Mesendoderm (in vitro differentiated cells): ENCODE measurements around the gene TMC6.

Source experiments
- DNase-seq: peaks from one replicate; pipeline ENCODE4 v3.0.0; 2013
- H2AK5ac ChIP-seq: 2 replicates; pipeline ENCODE4 v1.6.1; 2013; ENCODE audit warnings: low read length, inconsistent platforms
- H2BK120ac ChIP-seq: 2 replicates; pipeline ENCODE4 v1.6.1; 2013; ENCODE audit warnings: low read depth, mild to moderate bottlenecking, low read length, moderate library complexity, mixed read lengths
- H2BK15ac ChIP-seq: replicated peaks from 2 replicates; pipeline ENCODE4 v1.6.1; 2013; ENCODE audit warnings: low read depth, mild to moderate bottlenecking, moderate library complexity
- H2BK5ac ChIP-seq: 2 replicates; pipeline ENCODE4 v1.6.1; 2013; ENCODE audit warnings: low read length, inconsistent platforms
- H3K18ac ChIP-seq: 2 replicates; pipeline ENCODE4 v1.6.1; 2013; ENCODE audit warnings: mild to moderate bottlenecking, low read length, mixed read lengths
- H3K23ac ChIP-seq: one replicate; pipeline ENCODE4 v1.6.1; 2013; ENCODE audit warnings: low read length
- H3K27ac ChIP-seq: 2 replicates; pipeline ENCODE4 v1.5.1; 2013; ENCODE audit warnings: low read depth, mild to moderate bottlenecking, inconsistent platforms, low read length, moderate library complexity
- H3K27me3 ChIP-seq: 2 replicates; pipeline ENCODE4 v1.6.1; 2013; ENCODE audit warnings: low read length, control low read depth, mild to moderate bottlenecking, inconsistent platforms; ENCODE audit not compliant: insufficient read depth, poor library complexity
- H3K36me3 ChIP-seq: 2 replicates; pipeline ENCODE4 v1.6.1; 2013; ENCODE audit warnings: low read length, inconsistent platforms; ENCODE audit not compliant: control insufficient read depth, insufficient read depth
- H3K4ac ChIP-seq: one replicate; pipeline ENCODE4 v1.6.1; 2013; ENCODE audit warnings: low read depth, mild to moderate bottlenecking, low read length, moderate library complexity
- H3K4me1 ChIP-seq: 2 replicates; pipeline ENCODE4 v1.6.1; 2013; ENCODE audit warnings: low read depth, low read length, inconsistent platforms; ENCODE audit not compliant: control insufficient read depth
- H3K4me2 ChIP-seq: 2 replicates; pipeline ENCODE4 v1.6.1; 2013; ENCODE audit warnings: low read length
- H3K4me3 ChIP-seq: 2 replicates; pipeline ENCODE4 v1.5.1; 2013; ENCODE audit warnings: mild to moderate bottlenecking, low read length
- H3K56ac ChIP-seq: one replicate; pipeline ENCODE4 v1.6.1; 2013; ENCODE audit warnings: low read length
- H3K79me1 ChIP-seq: 2 replicates; pipeline ENCODE4 v1.6.1; 2013; ENCODE audit warnings: low read length, inconsistent platforms
- H3K79me2 ChIP-seq: 2 replicates; pipeline ENCODE4 v1.6.1; 2013; ENCODE audit warnings: mild to moderate bottlenecking, low read length; ENCODE audit not compliant: control insufficient read depth, insufficient read depth
- H3K9ac ChIP-seq: 2 replicates; pipeline ENCODE4 v1.6.1; 2013; ENCODE audit warnings: low read length, inconsistent platforms
- H4K5ac ChIP-seq: one replicate; pipeline ENCODE4 v1.6.1; 2013; ENCODE audit warnings: low read length
- H4K8ac ChIP-seq: one replicate; pipeline ENCODE4 v1.6.1; 2013; ENCODE audit warnings: low read depth, mild to moderate bottlenecking, control low read depth, low read length, moderate library complexity
- WGBS: extraction: QIAGEN DNeasy Blood & Tissue Kit; methylation state at CpG from one replicate; pipeline ENCODE4 v1.1.7; 2013; ENCODE audit warnings: low lambda C conversion rate, missing lambda C conversion rate; ENCODE audit not compliant: insufficient coverage; ENCODE audit errors: extremely low coverage; 5-methylcytosine and 5-hydroxymethylcytosine counted together

Gene TMC6

DNA sequence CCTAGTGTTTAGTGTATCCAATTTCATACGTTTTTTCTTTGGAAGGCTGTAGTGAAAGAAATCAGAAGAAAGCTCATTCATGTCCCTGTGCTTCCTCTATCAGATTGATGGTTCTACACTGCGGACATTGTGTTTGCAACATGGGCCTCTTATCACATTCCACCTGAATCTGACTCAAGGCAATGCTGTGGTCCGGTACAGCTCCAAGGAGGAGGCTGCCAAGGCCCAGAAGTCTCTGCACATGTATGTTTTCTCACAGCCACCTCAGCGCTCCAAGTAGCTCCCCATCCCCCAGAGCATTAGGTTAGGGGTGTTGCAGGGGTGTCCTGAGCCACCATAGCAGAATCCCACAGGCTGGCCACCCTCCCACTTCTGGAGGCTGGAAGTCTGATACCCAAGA, 25.2 kb downstream of the TMC6 start:
- H3K9ac ChIP-seq = no peak overlapping the region
- no peak overlapping the region for H2BK120ac ChIP-seq
- H3K4me1 ChIP-seq = no peaks in the 10 kb centered on the region
- no peaks in the 10 kb centered on the region for H3K79me1 ChIP-seq
- H3K79me2 ChIP-seq = no peaks in the 10 kb centered on the region
- WGBS = no CpG with 5 or more reads among the region's 4 CpGs
- no peak overlapping the region for H3K18ac ChIP-seq
- H4K5ac ChIP-seq = no peak overlapping the region
- H2BK15ac ChIP-seq = no peak overlapping the region
- no peak overlapping the region for H3K4me2 ChIP-seq
- H2BK5ac ChIP-seq = no peak overlapping the region
- H3K27me3 ChIP-seq = no peaks in the 10 kb centered on the region
- H3K23ac ChIP-seq = no peak overlapping the region
- H3K4me3 ChIP-seq = no peak overlapping the region
- H3K36me3 ChIP-seq = peaks cover 2% of the 10 kb centered on the region
- no peak overlapping the region for H3K27ac ChIP-seq
- no peak overlapping the region for H3K56ac ChIP-seq
- H2AK5ac ChIP-seq = no peak overlapping the region
- no peak overlapping the region for H4K8ac ChIP-seq
- H3K4ac ChIP-seq = no peak overlapping the region
- DNase-seq = no peak

DNA sequence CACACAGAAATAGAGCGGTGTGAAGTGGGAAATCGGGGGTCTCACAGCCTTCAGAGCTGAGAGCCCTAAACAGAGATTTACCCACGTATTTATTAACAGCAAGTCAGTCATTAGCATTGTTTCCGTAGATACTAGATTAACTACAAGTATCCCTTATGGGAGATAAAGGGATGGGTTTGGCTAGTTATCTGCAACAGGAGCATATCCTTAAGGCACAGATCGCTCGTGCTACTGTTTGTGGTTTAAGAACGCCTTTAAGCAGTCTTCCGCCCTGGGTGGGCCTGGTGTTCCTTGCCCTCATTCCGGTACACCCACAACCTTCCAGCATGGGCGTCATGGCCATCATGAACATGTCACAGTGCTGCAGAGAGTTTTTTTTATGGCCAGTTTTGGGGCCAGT, 27.0 kb downstream of the TMC6 start:
- no peak overlapping the region for H2BK5ac ChIP-seq
- no peak overlapping the region for H3K4me2 ChIP-seq
- no peaks in the 10 kb centered on the region for H3K79me1 ChIP-seq
- no peak overlapping the region for H4K5ac ChIP-seq
- H3K56ac ChIP-seq = no peak overlapping the region
- no peak overlapping the region for H3K9ac ChIP-seq
- peaks cover 6% of the 10 kb centered on the region for H3K36me3 ChIP-seq
- H3K79me2 ChIP-seq = no peaks in the 10 kb centered on the region
- H3K18ac ChIP-seq = no peak overlapping the region
- WGBS = no CpG with 5 or more reads among the region's 10 CpGs
- H4K8ac ChIP-seq = no peak overlapping the region
- H3K4me3 ChIP-seq = no peak overlapping the region
- H3K23ac ChIP-seq = no peak overlapping the region
- H3K4me1 ChIP-seq = no peaks in the 10 kb centered on the region
- peak; percentile 25 for DNase-seq
- no peaks in the 10 kb centered on the region for H3K27me3 ChIP-seq
- H3K27ac ChIP-seq = no peak overlapping the region
- H2AK5ac ChIP-seq = no peak overlapping the region
- no peak overlapping the region for H2BK120ac ChIP-seq
- no peak overlapping the region for H2BK15ac ChIP-seq
- H3K4ac ChIP-seq = no peak overlapping the region

- peaks cover 6% of the 10 kb centered on the region for H3K36me3 ChIP-seq
- H3K9ac ChIP-seq = no peak overlapping the region
- H3K23ac ChIP-seq = no peak overlapping the region
- DNase-seq = no peak
- no CpG with 5 or more reads among the region's 5 CpGs for WGBS
- H3K18ac ChIP-seq = no peak overlapping the region
- H3K4ac ChIP-seq = no peak overlapping the region
- no peak overlapping the region for H4K5ac ChIP-seq
- no peaks in the 10 kb centered on the region for H3K79me2 ChIP-seq
- H2AK5ac ChIP-seq = no peak overlapping the region
- no peak overlapping the region for H2BK120ac ChIP-seq
- no peak overlapping the region for H3K27ac ChIP-seq
- no peak overlapping the region for H2BK5ac ChIP-seq
- no peak overlapping the region for H3K56ac ChIP-seq
- no peak overlapping the region for H2BK15ac ChIP-seq
- no peak overlapping the region for H3K4me2 ChIP-seq
- H3K4me3 ChIP-seq = no peak overlapping the region
- no peak overlapping the region for H4K8ac ChIP-seq
- H3K27me3 ChIP-seq = no peaks in the 10 kb centered on the region
- H3K4me1 ChIP-seq = no peaks in the 10 kb centered on the region
- no peaks in the 10 kb centered on the region for H3K79me1 ChIP-seq
Observed at GRCh38 chr17:78101112-78101511, 27.4 kb downstream of the TMC6 start.

DNA sequence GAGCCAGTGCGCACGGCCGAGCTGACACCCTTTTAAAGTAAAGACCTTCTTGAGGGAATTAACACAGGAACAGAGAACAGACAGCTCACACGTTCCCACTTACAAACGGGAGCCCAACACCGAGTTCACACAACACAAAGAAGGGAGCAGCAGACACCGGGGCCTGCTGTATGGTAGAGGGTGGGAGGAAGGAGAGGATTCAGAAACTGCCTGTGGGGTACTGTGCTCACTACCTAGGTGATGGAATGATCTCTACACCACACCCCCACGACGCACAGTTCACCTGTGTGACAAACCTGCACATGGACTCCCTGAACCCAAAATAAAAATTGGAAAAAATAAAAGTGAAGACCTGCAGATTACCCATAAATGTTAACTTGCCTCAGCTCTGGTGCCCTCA, 32.5 kb downstream of the TMC6 start:
- no peaks in the 10 kb centered on the region for H3K4me1 ChIP-seq
- no peak overlapping the region for H2BK5ac ChIP-seq
- H3K79me2 ChIP-seq = no peaks in the 10 kb centered on the region
- DNase-seq = no peak
- H3K18ac ChIP-seq = no peak overlapping the region
- H3K4me2 ChIP-seq = no peak overlapping the region
- H3K27me3 ChIP-seq = no peaks in the 10 kb centered on the region
- H3K56ac ChIP-seq = no peak overlapping the region
- no peak overlapping the region for H4K8ac ChIP-seq
- no peak overlapping the region for H3K4me3 ChIP-seq
- H3K23ac ChIP-seq = no peak overlapping the region
- no CpG with 5 or more reads among the region's 9 CpGs for WGBS
- no peaks in the 10 kb centered on the region for H3K79me1 ChIP-seq
- no peak overlapping the region for H2BK120ac ChIP-seq
- no peak overlapping the region for H4K5ac ChIP-seq
- no peak overlapping the region for H2BK15ac ChIP-seq
- H3K36me3 ChIP-seq = peaks cover 11% of the 10 kb centered on the region
- no peak overlapping the region for H2AK5ac ChIP-seq
- H3K9ac ChIP-seq = no peak overlapping the region
- no peak overlapping the region for H3K4ac ChIP-seq
- no peak overlapping the region for H3K27ac ChIP-seq

- WGBS = no CpG with 5 or more reads among the region's 6 CpGs
- Histone ChIP-seq H3K36me3 (peaks cover 11% of the 10 kb centered on the region), H4K5ac (no peak overlapping the region), H3K4me1 (no peaks in the 10 kb centered on the region), H3K27me3 (no peaks in the 10 kb centered on the region), H2AK5ac (no peak overlapping the region), H2BK120ac (no peak overlapping the region), H4K8ac (no peak overlapping the region), H3K27ac (no peak overlapping the region), H3K79me1 (no peaks in the 10 kb centered on the region), H3K79me2 (no peaks in the 10 kb centered on the region), H3K23ac (no peak overlapping the region), H3K4ac (no peak overlapping the region), H3K4me2 (no peak overlapping the region), H3K18ac (no peak overlapping the region), H3K9ac (no peak overlapping the region), H2BK15ac (no peak overlapping the region), H2BK5ac (no peak overlapping the region), H3K56ac (no peak overlapping the region), H3K4me3 (no peak overlapping the region)
- DNase-seq = no peak
Observed at GRCh38 chr17:78095035-78095434, 33.5 kb downstream of the TMC6 start.

DNA sequence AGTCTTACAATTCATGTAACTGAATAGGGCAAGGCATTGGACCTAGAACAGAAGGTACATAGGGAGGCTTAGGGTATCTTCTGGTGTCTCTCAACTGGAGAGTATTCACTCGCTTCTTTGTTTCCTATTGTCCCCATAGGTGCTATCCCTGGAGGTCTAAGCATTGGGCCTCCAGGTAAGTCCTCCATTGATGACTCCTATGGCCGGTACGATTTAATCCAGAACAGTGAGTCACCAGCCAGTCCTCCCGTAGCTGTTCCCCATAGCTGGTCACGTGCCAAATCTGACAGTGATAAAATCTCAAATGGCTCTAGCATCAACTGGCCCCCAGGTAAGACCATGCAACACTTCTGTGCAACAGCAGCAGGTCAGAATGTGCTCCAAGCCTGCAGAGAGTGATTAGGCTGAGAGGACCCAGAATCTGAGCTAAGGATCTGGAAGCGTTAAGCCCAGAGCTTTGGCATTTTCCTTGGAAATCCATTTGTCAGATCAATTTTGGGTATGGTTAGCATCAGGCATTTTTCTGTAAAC, 35.7 kb downstream of the TMC6 start:
- Histone ChIP-seq H2BK5ac (no peak overlapping the region), H3K4me3 (no peak overlapping the region), H3K36me3 (peaks cover 6% of the 10 kb centered on the region), H3K4me2 (no peak overlapping the region), H2BK15ac (no peak overlapping the region), H3K18ac (no peak overlapping the region), H4K5ac (no peak overlapping the region), H3K56ac (no peak overlapping the region), H4K8ac (no peak overlapping the region), H2BK120ac (no peak overlapping the region), H3K9ac (no peak overlapping the region), H3K79me1 (no peaks in the 10 kb centered on the region), H2AK5ac (no peak overlapping the region), H3K23ac (no peak overlapping the region), H3K27ac (no peak overlapping the region), H3K79me2 (no peaks in the 10 kb centered on the region), H3K4me1 (no peaks in the 10 kb centered on the region), H3K27me3 (no peaks in the 10 kb centered on the region), H3K4ac (no peak overlapping the region)
- no CpG with 5 or more reads among the region's 6 CpGs for WGBS
- no peak for DNase-seq
